GM10248 (cell line): ENCODE data around the gene CRYBG3.

Experiments used
- CTCF ChIA-PET: fragments of 300-600 bp; sonication (Branson Sonifier 250); formaldehyde crosslinking; extraction: SDS; loops from one replicate; lab custom pipeline; 2021; ENCODE audit warnings: antibody characterized with exemption; lab: Yijun Ruan, JAX
- POLR2A ChIA-PET: fragments of 350-650 bp; sonication (Branson Sonifier 250); formaldehyde crosslinking; extraction: SDS; loops from one replicate; lab custom pipeline; 2020; ENCODE audit warnings: antibody characterized with exemption; lab: Yijun Ruan, JAX
- DNase-seq: peaks from one replicate; pipeline ENCODE4 v3.0.0; 2012; ENCODE audit errors: extremely low spot score
- CTCF ChIP-seq: IDR thresholded peaks from 2 replicates; pipeline ENCODE4 v1.5.1; 2012; ENCODE audit warnings: mild to moderate bottlenecking, low read depth; ENCODE audit errors: extremely low read depth, missing control alignments, control extremely low read depth

The CRYBG3 gene

GRCh38 chr3:97958396-97958795 is 136.6 kb downstream of the CRYBG3 start:
- no peak for TF ChIP-seq CTCF
- ChIA-PET CTCF (no interaction called here), POLR2A (no interaction called here)
- no peak for DNase-seq

DNA sequence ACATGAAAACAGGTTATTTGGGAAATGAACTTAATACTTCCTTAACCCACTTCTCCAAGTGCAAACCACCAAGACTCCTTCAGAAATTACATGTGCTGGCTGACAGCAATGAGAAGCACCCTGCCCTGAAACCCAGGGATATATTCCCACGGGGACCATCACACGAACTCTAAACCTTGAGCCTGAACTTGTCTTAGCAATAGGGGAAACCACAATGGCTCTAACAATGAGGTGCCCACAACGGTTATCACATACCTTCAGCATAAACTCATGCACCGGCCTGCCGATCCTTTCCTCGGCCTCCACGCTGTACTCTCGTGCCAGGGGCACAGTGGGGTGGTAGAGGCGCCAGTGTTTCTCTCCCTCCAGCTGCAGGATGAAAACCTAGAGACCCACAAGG is 137.0 kb downstream of the CRYBG3 start:
- no peak for DNase-seq
- no peak for TF ChIP-seq CTCF
- ChIA-PET POLR2A (no interaction called here), CTCF (interaction anchor here (1.4 kb wide), 1 partner anchor 12 kb away, joined by 4 read pairs; no protein-coding TSS in a partner anchor)

GRCh38 chr3:97959872-97960271 is 138.1 kb downstream of the CRYBG3 start:
- CTCF ChIA-PET = interaction anchor here (1.4 to 1.6 kb wide), 2 partner anchors 11 to 81 kb away, joined by 3 to 4 read pairs; no protein-coding TSS in a partner anchor
- TF ChIP-seq CTCF = no peak
- POLR2A ChIA-PET = no interaction called here
- no peak for DNase-seq

- ChIA-PET CTCF (interaction anchor here (1.6 kb wide), 2 partner anchors 11 to 81 kb away, joined by 3 to 4 read pairs; no protein-coding TSS in a partner anchor), POLR2A (no interaction called here)
- no peak for TF ChIP-seq CTCF
- no peak for DNase-seq
Observed at GRCh38 chr3:97960551-97960950, 138.7 kb downstream of the CRYBG3 start.

DNA sequence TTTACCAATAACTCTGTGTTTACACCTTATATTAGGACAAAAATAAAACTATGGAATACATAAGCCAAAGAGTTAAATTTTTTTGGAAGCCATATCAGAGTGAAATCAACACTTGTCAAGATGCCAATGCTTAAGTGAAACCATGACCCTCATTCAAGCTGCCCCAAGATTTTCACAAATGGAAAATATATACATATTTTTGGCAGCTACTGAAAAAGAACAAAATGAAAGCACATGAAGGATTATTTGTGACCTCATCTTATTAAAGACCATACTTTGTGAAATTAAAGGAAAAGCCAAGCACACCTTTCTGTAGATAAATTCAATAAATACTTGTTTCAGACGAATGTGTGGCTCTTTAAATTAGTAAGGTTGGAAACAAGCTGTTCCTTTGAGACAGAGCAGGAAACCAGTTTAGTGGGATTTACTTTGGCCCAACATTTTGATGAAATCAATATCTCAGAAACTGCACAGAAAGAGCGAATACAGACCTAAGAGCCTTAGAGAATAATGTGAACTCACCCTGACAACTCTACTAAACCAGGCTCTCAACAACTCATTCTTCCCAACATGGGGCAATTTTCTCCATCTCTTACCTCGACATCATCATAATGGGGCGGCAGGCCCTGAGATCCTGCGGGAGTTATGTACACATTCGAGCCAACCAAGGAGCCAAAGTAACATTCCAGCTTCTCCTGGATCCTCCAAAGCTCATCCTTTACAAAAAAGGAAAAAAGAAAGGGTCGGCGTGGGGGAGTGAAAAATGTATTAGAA is 139.4 kb downstream of the CRYBG3 start:
- no peak for TF ChIP-seq CTCF
- DNase-seq = no peak
- ChIA-PET POLR2A (no interaction called here), CTCF (interaction anchor here (1.1 to 1.6 kb wide), 3 partner anchors 9 to 80 kb away, joined by 3 to 4 read pairs (median 4); no protein-coding TSS in a partner anchor)

DNA sequence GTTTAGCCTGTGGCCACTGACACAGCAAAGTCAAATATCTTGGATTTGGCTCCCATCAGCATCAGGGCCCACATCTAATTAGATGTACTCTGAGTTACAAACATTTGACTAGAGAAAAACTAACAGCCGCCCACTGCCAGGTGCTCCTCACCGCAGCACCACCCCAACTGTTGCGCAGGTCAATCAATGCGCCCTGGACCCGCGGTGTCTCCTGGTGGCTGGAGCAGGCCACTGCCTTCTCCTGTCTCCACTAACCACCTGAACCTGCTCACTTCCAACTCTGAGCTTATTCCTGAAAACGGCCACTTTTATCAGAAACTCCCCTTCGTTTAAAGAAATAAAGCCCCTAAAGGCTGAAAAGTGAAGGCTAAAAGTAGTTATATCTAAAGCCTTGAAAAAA is 146.2 kb downstream of the CRYBG3 start:
- DNase-seq = no peak
- no peak for TF ChIP-seq CTCF
- CTCF ChIA-PET = interaction anchor here (1.1 to 2.2 kb wide), 6 partner anchors 9 to 54 kb away, joined by 3 to 8 read pairs (median 6); no protein-coding TSS in a partner anchor
- POLR2A ChIA-PET = no interaction called here
